Panc1 (cell line): Measurements from ENCODE around the gene BICD1. TPM values are rescaled to one million over a fixed set of nuclear protein-coding genes. Genes with fewer than 3 reads are reported as not detected.

ENCODE experiments used
- ATAC-seq: fragments of 200-7000 bp; cut with Tn5 transposase; 2 replicates; pipeline ENCODE4 v1.9.1; 2020; ENCODE audit warnings: mild to moderate bottlenecking, moderate library complexity
- BruUV-seq: library from RNA; stranded (reverse); fragments of 400-500 nt; replicated peaks from 2 replicates; lab custom pipeline; 2021; lab: Mats Ljungman, UMichigan
- CTCF ChIA-PET: fragments of 300-600 bp; sonication (Branson Sonifier 250); formaldehyde crosslinking; loops from one replicate; lab custom pipeline; 2022; ENCODE audit warnings: antibody characterized with exemption; lab: Charles Lee
- POLR2A ChIA-PET: fragments of 300-600 bp; sonication (Branson Sonifier 250); formaldehyde crosslinking; loops from one replicate; lab custom pipeline; 2022; ENCODE audit warnings: antibody characterized with exemption; lab: Charles Lee
- DNase-seq: peaks from one replicate; pipeline ENCODE4 v3.0.0-alpha.2; 2010; ENCODE audit warnings: low read depth, low spot score
- H3K27ac ChIP-seq: 2 replicates; pipeline ENCODE4 v1.5.1; 2011; ENCODE audit warnings: mild to moderate bottlenecking, low read length, inconsistent platforms
- H3K27me3 ChIP-seq: fragments of 200-500 bp; sonication (Bioruptor generic); 2 replicates; pipeline ENCODE4 v1.6.0; 2014; ENCODE audit warnings: low read length, inconsistent platforms; ENCODE audit not compliant: control insufficient read depth, insufficient read depth
- H3K36me3 ChIP-seq: fragments of 200-500 bp; sonication (Bioruptor generic); 2 replicates; pipeline ENCODE4 v1.5.1; 2014; ENCODE audit warnings: inconsistent platforms, mild to moderate bottlenecking, low read length, moderate library complexity; ENCODE audit not compliant: control insufficient read depth, insufficient read depth
- H3K4me1 ChIP-seq: 2 replicates; pipeline ENCODE4 v1.5.1; 2011; ENCODE audit warnings: inconsistent platforms, mild to moderate bottlenecking, low read length, moderate library complexity; ENCODE audit not compliant: control insufficient read depth, insufficient read depth
- H3K4me3 ChIP-seq, 2 experiments: 2 replicates each; pipeline ENCODE4 v1.5.1; 2011 to 2012; ENCODE audit warnings: low read depth in 2 of 2, low read length in 2 of 2, mild to moderate bottlenecking in 2 of 2, inconsistent platforms in 1 of 2, moderate library complexity in 1 of 2
- H3K9me3 ChIP-seq: fragments of 200-500 bp; sonication (Bioruptor generic); 2 replicates; pipeline ENCODE4 v1.5.1; 2014; ENCODE audit warnings: low read depth, mild to moderate bottlenecking, inconsistent platforms, low read length, moderate library complexity; ENCODE audit not compliant: control insufficient read depth, insufficient read depth
- CTCF ChIP-seq: fragments of 450-650 bp; IDR thresholded peaks from 2 replicates; pipeline ENCODE4 v1.5.1; 2017; ENCODE audit warnings: mild to moderate bottlenecking
- POLR2AphosphoS5 ChIP-seq: IDR thresholded peaks from 2 replicates; pipeline ENCODE4 v1.6.1; 2012; ENCODE audit warnings: mild to moderate bottlenecking, low read depth, low read length, moderate library complexity
- REST ChIP-seq, 2 experiments: IDR thresholded peaks; 2 replicates each; pipeline ENCODE4 v1.6.1; 2011 to 2012; ENCODE audit warnings: low read depth in 2 of 2, control low read depth in 1 of 2, low read length in 1 of 2, mild to moderate bottlenecking in 1 of 2, moderate library complexity in 1 of 2; ENCODE audit not compliant: insufficient read depth in 1 of 2
- SIN3A ChIP-seq: IDR thresholded peaks from 2 replicates; pipeline ENCODE4 v1.6.1; 2012; ENCODE audit warnings: low read depth, mild to moderate bottlenecking, low read length, moderate library complexity, borderline replicate concordance; ENCODE audit not compliant: insufficient read depth
- TCF7L2 ChIP-seq: IDR thresholded peaks from 2 replicates; pipeline ENCODE4 v1.6.1; 2011; ENCODE audit warnings: mild to moderate bottlenecking, low read depth, low read length, inconsistent platforms
- in situ Hi-C: cut with HindIII; loops from 2 replicates; pipeline ENCODE4 v1.10.0; 2016; ENCODE audit warnings: low sequenced_read_pairs, low pct_unique_long_range_greater_than_20kb
- intact Hi-C: fragments of 100-400 bp; cut with micrococcal nuclease; formaldehyde crosslinking; loops from one replicate; pipeline ENCODE4 v1.10.0; 2022; ENCODE audit not compliant: unreplicated experiment
- total RNA-seq: library from RNA; stranded (reverse); gene quantifications from one replicate; pipeline ENCODE4 v1.2.1, GENCODE V29; 2021; ENCODE audit not compliant: unreplicated experiment

The BICD1 gene
- total RNA-seq, 1 experiment from 2014 or later: 40.0 TPM

DNA sequence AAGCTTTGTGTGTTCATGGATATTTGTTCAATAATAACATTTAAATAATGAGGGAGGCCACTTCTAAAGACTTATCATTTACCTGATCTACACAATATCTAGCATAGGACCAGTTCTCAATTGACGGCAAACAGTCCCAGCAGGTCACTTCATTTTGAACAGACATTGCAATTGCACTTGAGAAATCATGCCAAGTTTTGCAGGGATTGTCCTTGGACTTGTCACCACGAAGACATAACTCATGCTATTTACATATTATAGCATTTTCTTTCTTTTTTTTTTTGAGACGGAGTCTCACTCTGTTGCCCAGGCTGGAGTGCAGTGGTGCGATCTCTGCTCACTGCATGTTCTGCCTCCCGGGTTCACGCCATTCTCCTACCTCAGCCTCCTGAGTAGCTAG, 34.5 kb upstream of the BICD1 start:
- Histone ChIP-seq H3K36me3 (no peaks in the 10 kb centered on the region), H3K4me3 (no peak overlapping the region), H3K4me1 (no peaks in the 10 kb centered on the region), H3K27ac (no peak overlapping the region), H3K27me3 (no peaks in the 10 kb centered on the region), H3K9me3 (no peaks in the 10 kb centered on the region)
- CTCF ChIA-PET: no interaction called here
- TF ChIP-seq REST (IDR thresholded peaks at IDR 0.05; ENCODE audit: insufficient read depth in 1 of 2, low read depth in 2 of 2, low read length in 1 of 2): no peak
- no peak for TF ChIP-seq TCF7L2
- no peak for TF ChIP-seq SIN3A
- TF ChIP-seq CTCF: no peak
- no peak for TF ChIP-seq POLR2AphosphoS5
- DNase-seq (no peak), ATAC-seq (no peak)
- POLR2A ChIA-PET: interaction anchor here (0.6 kb wide), 1 partner anchor 301 kb away, joined by 5 read pairs; no protein-coding TSS in a partner anchor
- in situ Hi-C loops: no loop called here
- intact Hi-C loops: no loop called here
- BruUV-seq: no TSS peak

- in situ Hi-C loops (no loop called here), intact Hi-C loops (no loop called here)
- TF ChIP-seq REST (IDR thresholded peaks at IDR 0.05; ENCODE audit: insufficient read depth in 1 of 2, low read depth in 2 of 2, low read length in 1 of 2): no peak
- no peak for TF ChIP-seq POLR2AphosphoS5
- no peak for TF ChIP-seq SIN3A
- TF ChIP-seq CTCF: no peak
- no peak for TF ChIP-seq TCF7L2
- CTCF ChIA-PET: no interaction called here
- H3K36me3 ChIP-seq: no peaks in the 10 kb centered on the region
- BruUV-seq: no TSS peak
- no peak for ATAC-seq
- DNase-seq: no peak
- no peak overlapping the region for H3K27ac ChIP-seq
- H3K9me3 ChIP-seq: no peaks in the 10 kb centered on the region
- H3K27me3 ChIP-seq: no peaks in the 10 kb centered on the region
- H3K4me1 ChIP-seq: no peaks in the 10 kb centered on the region
- H3K4me3 ChIP-seq: no peak overlapping the region
- POLR2A ChIA-PET: no interaction called here
These were observed 32.2 kb upstream of the BICD1 start for GRCh38 chr12:32074432-32074831.
